H1 (cell line): ENCODE data around the gene ZNF154. TPM values are rescaled to one million over a fixed set of nuclear protein-coding genes. Genes with fewer than 3 reads are reported as not detected.

Experiments used
- CTCF ChIA-PET: fragments of 300-600 bp; sonication (Branson Sonifier 250); formaldehyde crosslinking; loops from one replicate; lab custom pipeline; 2021; ENCODE audit not compliant: partially characterized antibody; lab: Charles Lee
- POLR2A ChIA-PET: fragments of 300-600 bp; sonication (Branson Sonifier 250); formaldehyde crosslinking; loops from one replicate; lab custom pipeline; 2021; ENCODE audit warnings: inconsistent platforms; ENCODE audit not compliant: partially characterized antibody; lab: Charles Lee
- DNase-seq, 2 experiments: peaks; one replicate each; pipeline versions ENCODE4 v3.0.0 to v3.0.0-alpha.2; 2010 to 2022; ENCODE audit warnings: low spot score in 2 of 2, low read depth in 1 of 2, mixed read lengths in 1 of 2
- FAIRE-seq: peaks from 2 replicates; lab custom pipeline; 2011; peaks lifted over from hg19 to GRCh38; lab: Jason Lieb, UNC
- H2AFZ ChIP-seq: 2 replicates; pipeline ENCODE4 v1.8.1; 2012; ENCODE audit warnings: low read length, inconsistent platforms
- H2AK5ac ChIP-seq: 2 replicates; pipeline ENCODE4 v1.6.1; 2013; ENCODE audit warnings: low read depth, low read length
- H2BK120ac ChIP-seq: replicated peaks from 2 replicates; pipeline ENCODE3; 2013; ENCODE audit warnings: low read depth, low read length, inconsistent platforms
- H2BK12ac ChIP-seq: 2 replicates; pipeline ENCODE4 v1.6.1; 2013; ENCODE audit warnings: low read depth, low read length
- H2BK15ac ChIP-seq: 2 replicates; pipeline ENCODE4 v1.6.1; 2013; ENCODE audit warnings: low read length
- H2BK20ac ChIP-seq: 2 replicates; pipeline ENCODE4 v1.6.1; 2013; ENCODE audit warnings: low read length
- H2BK5ac ChIP-seq: 2 replicates; pipeline ENCODE4 v1.6.1; 2013; ENCODE audit warnings: low read depth, low read length
- H3K14ac ChIP-seq: 2 replicates; pipeline ENCODE4 v1.6.1; 2013; ENCODE audit warnings: inconsistent platforms; ENCODE audit not compliant: insufficient read length
- H3K18ac ChIP-seq: 2 replicates; pipeline ENCODE4 v1.6.1; 2013; ENCODE audit warnings: low read length; ENCODE audit errors: extremely low read depth
- H3K23ac ChIP-seq: 2 replicates; pipeline ENCODE4 v1.6.1; 2013; ENCODE audit warnings: inconsistent platforms; ENCODE audit not compliant: insufficient read length
- H3K23me2 ChIP-seq: 2 replicates; pipeline ENCODE4 v1.6.1; 2013; ENCODE audit warnings: low read depth, low read length
- H3K27ac ChIP-seq: 2 replicates; pipeline ENCODE4 v1.6.1; 2011; ENCODE audit warnings: low read depth, low read length, inconsistent platforms
- H3K27me3 ChIP-seq, 4 experiments: replicated peaks in 1 of 4; 1 replicate in 1 of 4; 2 replicates in 3 of 4; pipeline versions ENCODE4 v1.6.1 to v1.8.1; 2011 to 2013; ENCODE audit warnings: low read length in 3 of 4, mild to moderate bottlenecking in 3 of 4, inconsistent platforms in 2 of 4, mixed read lengths in 2 of 4, moderate library complexity in 1 of 4; ENCODE audit not compliant: control insufficient read depth in 3 of 4, insufficient read depth in 3 of 4; ENCODE audit errors: extremely low read depth in 1 of 4
- H3K36me3 ChIP-seq, 4 experiments: 2 replicates each; pipeline versions ENCODE4 v1.6.1 to v1.8.1; 2011 to 2013; ENCODE audit warnings: mild to moderate bottlenecking in 4 of 4, low read length in 3 of 4, moderate library complexity in 2 of 4, control low read depth in 1 of 4, inconsistent platforms in 1 of 4; ENCODE audit not compliant: insufficient read depth in 4 of 4, control insufficient read depth in 2 of 4
- H3K4ac ChIP-seq: replicated peaks from 2 replicates; pipeline ENCODE3; 2013; ENCODE audit warnings: low read length, low read depth, mixed read lengths, inconsistent platforms; ENCODE audit not compliant: insufficient read length
- H3K4me1 ChIP-seq, 4 experiments: replicated peaks in 1 of 4; 1 replicate in 1 of 4; 2 replicates in 3 of 4; pipeline versions ENCODE4 v1.6.1 to v1.8.1; 2011 to 2013; ENCODE audit warnings: low read length in 3 of 4, inconsistent platforms in 2 of 4, mixed read lengths in 1 of 4; ENCODE audit not compliant: insufficient read depth in 4 of 4, control insufficient read depth in 3 of 4
- H3K4me2 ChIP-seq, 2 experiments: 2 replicates each; pipeline versions ENCODE4 v1.6.1 to v1.8.1; 2011 to 2013; ENCODE audit warnings: low read depth in 2 of 2, low read length in 2 of 2, control low read depth in 1 of 2, inconsistent platforms in 1 of 2, mild to moderate bottlenecking in 1 of 2; ENCODE audit not compliant: insufficient read depth in 1 of 2
- H3K4me3 ChIP-seq, 4 experiments: fragments of 200-600, 300-600 bp in 1 of 4; sonication (generic), shearing (Covaris generic), sonication (Bioruptor Twin) in 1 of 4; 2 replicates each; pipeline versions ENCODE4 v1.5.1 to v1.8.1; 2011 to 2016; ENCODE audit warnings: low read length in 4 of 4, low read depth in 3 of 4, control low read depth in 2 of 4, inconsistent platforms in 2 of 4, mild to moderate bottlenecking in 2 of 4, mixed read lengths in 1 of 4, moderate library complexity in 1 of 4; ENCODE audit not compliant: insufficient read depth in 2 of 4; ENCODE audit errors: extremely low read depth in 1 of 4
- H3K56ac ChIP-seq: replicated peaks from 2 replicates; pipeline ENCODE3; 2013; ENCODE audit warnings: low read depth, mild to moderate bottlenecking, mixed read lengths, low read length, inconsistent platforms; ENCODE audit not compliant: insufficient read length
- H3K79me1 ChIP-seq: 2 replicates; pipeline ENCODE4 v1.6.1; 2013; ENCODE audit warnings: low read depth, low read length, control low read depth
- H3K79me2 ChIP-seq, 2 experiments: 2 replicates each; pipeline versions ENCODE4 v1.6.1 to v1.8.1; 2012 to 2013; ENCODE audit warnings: low read length in 2 of 2, mild to moderate bottlenecking in 2 of 2, inconsistent platforms in 1 of 2; ENCODE audit not compliant: insufficient read depth in 2 of 2, control insufficient read depth in 1 of 2
- H3K9ac ChIP-seq, 4 experiments: replicated peaks in 1 of 4; 1 replicate in 1 of 4; 2 replicates in 3 of 4; pipeline versions ENCODE4 v1.6.1 to v1.8.1; 2011 to 2013; ENCODE audit warnings: low read depth in 3 of 4, low read length in 3 of 4, control low read depth in 2 of 4, mild to moderate bottlenecking in 2 of 4, moderate library complexity in 2 of 4, inconsistent platforms in 1 of 4; ENCODE audit errors: extremely low read depth in 1 of 4
- H3K9me3 ChIP-seq, 2 experiments: 2 replicates each; pipeline versions ENCODE4 v1.6.1 to v1.8.1; 2012 to 2013; ENCODE audit warnings: mild to moderate bottlenecking in 2 of 2, moderate library complexity in 2 of 2, control low read depth in 1 of 2, inconsistent platforms in 1 of 2, low read depth in 1 of 2, low read length in 1 of 2, mixed read lengths in 1 of 2; ENCODE audit not compliant: insufficient read depth in 2 of 2
- H4K20me1 ChIP-seq, 2 experiments: replicated peaks in 1 of 2; 2 replicates each; pipeline versions ENCODE3 to v1.8.1; 2011 to 2013; ENCODE audit warnings: inconsistent platforms in 2 of 2, low read length in 2 of 2, mild to moderate bottlenecking in 1 of 2; ENCODE audit not compliant: insufficient read depth in 2 of 2, control insufficient read depth in 1 of 2
- H4K5ac ChIP-seq: 2 replicates; pipeline ENCODE4 v1.6.1; 2013; ENCODE audit warnings: low read length, low read depth, mixed read lengths, inconsistent platforms; ENCODE audit not compliant: insufficient read length
- H4K8ac ChIP-seq: 2 replicates; pipeline ENCODE4 v1.8.0; 2013; ENCODE audit warnings: mild to moderate bottlenecking, moderate library complexity, low read length, inconsistent platforms; ENCODE audit not compliant: insufficient read depth; ENCODE audit errors: extremely low read depth
- H4K91ac ChIP-seq: replicated peaks from 2 replicates; pipeline ENCODE3; 2013; ENCODE audit warnings: low read length, mixed read lengths, inconsistent platforms; ENCODE audit not compliant: insufficient read length
- CBX8 ChIP-seq: fragments of 300-800, 300-1000 bp; sonication (generic); IDR thresholded peaks from 2 replicates; pipeline ENCODE4 v1.7.1; 2016; ENCODE audit warnings: low read depth, low read length, borderline replicate concordance
- CHD1 ChIP-seq: IDR thresholded peaks from 2 replicates; pipeline ENCODE4 v1.6.1; 2012; ENCODE audit warnings: low read depth, low read length, improper control_type of control experiment
- CREB1 ChIP-seq: IDR thresholded peaks from 2 replicates; pipeline ENCODE4 v1.6.1; 2012; ENCODE audit warnings: inconsistent platforms
- EP300 ChIP-seq, 2 experiments: IDR thresholded peaks; 1 replicate in 1 of 2; 2 replicates in 1 of 2; pipeline ENCODE4 v1.6.1; 2011 to 2012; ENCODE audit warnings: low read depth in 2 of 2, low read length in 2 of 2, mild to moderate bottlenecking in 2 of 2, borderline replicate concordance in 1 of 2, inconsistent platforms in 1 of 2, moderate library complexity in 1 of 2
- FOSL1 ChIP-seq: IDR thresholded peaks from 2 replicates; pipeline ENCODE4 v1.6.1; 2011; ENCODE audit warnings: mild to moderate bottlenecking, low read depth, low read length, moderate library complexity; ENCODE audit not compliant: insufficient read depth
- HDAC2 ChIP-seq, 2 experiments: fragments of 300-600 bp in 1 of 2; sonication (generic) in 1 of 2; IDR thresholded peaks; 2 replicates each; pipeline ENCODE4 v1.6.1; 2011 to 2012; ENCODE audit warnings: low read depth in 2 of 2, low read length in 2 of 2, mild to moderate bottlenecking in 2 of 2, moderate library complexity in 2 of 2, borderline replicate concordance in 1 of 2, inconsistent platforms in 1 of 2
- RAD21 ChIP-seq, 2 experiments: IDR thresholded peaks in 1 of 2; conservative IDR thresholded peaks in 1 of 2; 2 replicates each; pipeline ENCODE4 v1.6.1; 2011; ENCODE audit warnings: low read depth in 2 of 2, low read length in 2 of 2, improper control_type of control experiment in 1 of 2, inconsistent platforms in 1 of 2, mild to moderate bottlenecking in 1 of 2, moderate library complexity in 1 of 2
- SAP30 ChIP-seq: fragments of 300-600 bp; sonication (generic); IDR thresholded peaks from 2 replicates; pipeline ENCODE4 v1.7.1; 2012; ENCODE audit warnings: low read length, moderate library complexity, mild to moderate bottlenecking, inconsistent platforms; ENCODE audit not compliant: insufficient read depth, insufficient replicate concordance
- WGBS, 2 experiments: shearing (Covaris generic) in 1 of 2; methylation state at CpG; one replicate each; pipeline versions ENCODE4 v1.1.6 to v1.1.7; 2013 to 2015; ENCODE audit warnings: low lambda C conversion rate in 2 of 2, mixed read lengths in 2 of 2, inconsistent platforms in 1 of 2, low coverage in 1 of 2, missing lambda C conversion rate in 1 of 2; ENCODE audit not compliant: insufficient replicate concordance in 2 of 2, insufficient coverage in 1 of 2, insufficient read length in 1 of 2; ENCODE audit errors: extremely low coverage in 1 of 2, missing lambda C conversion rate in 1 of 2; 5-methylcytosine and 5-hydroxymethylcytosine counted together
- polyA plus RNA-seq, 7 experiments: library from polyadenylated mRNA; depleted of rRNA in 3 of 7; stranded (reverse) in 5 of 7; unstranded in 2 of 7; fragments of >200 nt in 5 of 7; fragments of 200-250 nt in 2 of 7; gene quantifications; 1 replicate in 5 of 7; 2 replicates in 1 of 7; 4 replicates in 1 of 7; pipeline versions ENCODE4 v1.2.1 to v1.2.3, GENCODE V29; 2011 to 2013; ENCODE audit warnings: missing spikeins in 2 of 7, mixed read lengths in 2 of 7
- total RNA-seq: library from RNA; stranded (reverse); fragmentation: NEBNext Ultra II Directional; extraction: Animal tissue kit (Norgen Biotek cat#: 25700); gene quantifications from 2 replicates; pipeline ENCODE4 v1.2.1, GENCODE V29; 2021
- TF ChIP-seq, protein P1 (sequence below): IDR thresholded peaks from 2 replicates; pipeline ENCODE4 v1.6.1; 2012; ENCODE audit warnings: inconsistent platforms
- TF ChIP-seq, protein P2 (sequence below), 3 experiments: IDR thresholded peaks; 1 replicate in 2 of 3; 2 replicates in 1 of 3; pipeline versions ENCODE4 v1.5.1 to v1.6.1; 2011; ENCODE audit warnings: low read length in 3 of 3, mild to moderate bottlenecking in 3 of 3, inconsistent platforms in 2 of 3, low read depth in 1 of 3, moderate library complexity in 1 of 3; ENCODE audit not compliant: insufficient read depth in 1 of 3; ENCODE audit errors: control extremely low read depth in 1 of 3

ZNF154 gene
- total and polyA plus RNA-seq, 2 of the 8 experiments (the other 6 are each of a cell fraction or from before 2014, with no cell fraction given) = 5.3 to 11.6 TPM

DNA sequence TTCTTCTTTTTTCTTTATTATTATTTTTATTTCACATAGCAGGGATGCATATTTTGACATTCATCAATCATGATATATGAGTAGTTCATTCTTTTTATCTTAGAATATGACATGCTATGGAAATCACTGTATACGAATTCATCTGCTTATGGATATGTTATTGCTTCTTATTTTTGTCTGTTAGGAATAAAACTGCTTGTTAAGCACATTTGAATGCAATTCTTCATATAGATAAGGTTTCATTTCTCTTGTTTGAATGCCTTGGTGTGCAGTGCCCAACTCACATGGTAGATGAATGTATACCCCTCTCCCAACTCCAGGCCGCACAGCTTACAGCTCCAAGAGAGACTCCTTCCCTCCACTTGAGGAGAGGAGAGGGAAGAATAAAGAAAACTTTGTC, 48.9 kb upstream of the ZNF154 start:
- peaks cover 28 to 66% (median 48%) of the 10 kb centered on the region in 4 experiments for H3K36me3 ChIP-seq
- H3K18ac ChIP-seq = no peak overlapping the region
- FAIRE-seq (no peak), DNase-seq (no peak)
- H2BK120ac ChIP-seq = no peak overlapping the region
- no peaks in the 10 kb centered on the region for H3K9me3 ChIP-seq
- ChIA-PET POLR2A (interaction anchor here (0.6 to 2.2 kb wide), 5 partner anchors 11 to 48 kb away, joined by 3 to 10 read pairs (median 4); partner anchors contain the start of genes ZNF586 and ZNF776), CTCF (no interaction called here)
- no peak overlapping the region for H3K27ac ChIP-seq
- H4K91ac ChIP-seq = no peak overlapping the region
- no peak overlapping the region for H3K9ac ChIP-seq
- no peak overlapping the region for H2BK12ac ChIP-seq
- H3K4ac ChIP-seq = no peak overlapping the region
- H4K8ac ChIP-seq = no peak overlapping the region
- no peak overlapping the region for H3K23ac ChIP-seq
- no peaks in the 10 kb centered on the region for H3K27me3 ChIP-seq
- no peak overlapping the region for H2AK5ac ChIP-seq
- H3K79me2 ChIP-seq = no peaks in the 10 kb centered on the region
- H2BK20ac ChIP-seq = no peak overlapping the region
- no peak overlapping the region for H2BK5ac ChIP-seq
- H4K20me1 ChIP-seq = peaks cover 0 to 12% of the 10 kb centered on the region in 2 experiments
- H2AFZ ChIP-seq = no peak overlapping the region
- H3K79me1 ChIP-seq = no peaks in the 10 kb centered on the region
- no peak overlapping the region for H3K56ac ChIP-seq
- H2BK15ac ChIP-seq = no peak overlapping the region
- H3K23me2 ChIP-seq = no peaks in the 10 kb centered on the region
- H3K4me2 ChIP-seq = no peak overlapping the region
- H3K4me3 ChIP-seq = no peak overlapping the region
- H3K4me1 ChIP-seq = no peaks in the 10 kb centered on the region
- 94% methylated on average over 2 of the region's 2 CpGs; no CpG with 5 or more reads in 1 of the 2 experiments for WGBS, 2 experiments
- H3K14ac ChIP-seq = no peak overlapping the region
- no peak overlapping the region for H4K5ac ChIP-seq
- TF ChIP-seq CHD1 = no peak
- no peak for TF ChIP-seq HDAC2 (IDR thresholded peaks at IDR 0.05; ENCODE audit: borderline replicate concordance in 1 of 2, low read depth in 2 of 2, low read length in 2 of 2)
- no peak for TF ChIP-seq EP300 (IDR thresholded peaks at IDR 0.05; ENCODE audit: borderline replicate concordance in 1 of 2, low read depth in 2 of 2, low read length in 2 of 2)
- TF ChIP-seq, protein P1, sequence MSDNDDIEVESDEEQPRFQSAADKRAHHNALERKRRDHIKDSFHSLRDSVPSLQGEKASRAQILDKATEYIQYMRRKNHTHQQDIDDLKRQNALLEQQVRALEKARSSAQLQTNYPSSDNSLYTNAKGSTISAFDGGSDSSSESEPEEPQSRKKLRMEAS = no peak
- TF ChIP-seq CBX8 = no peak
- TF ChIP-seq FOSL1 = no peak
- TF ChIP-seq SAP30 = no peak
- TF ChIP-seq CREB1 = no peak
- no peak for TF ChIP-seq RAD21 (IDR thresholded peaks at IDR 0.05 in 1 of 2, conservative IDR thresholded peaks at IDR 0.05 in 1 of 2; ENCODE audit: low read depth in 2 of 2, low read length in 2 of 2)
- TF ChIP-seq, protein P2, sequence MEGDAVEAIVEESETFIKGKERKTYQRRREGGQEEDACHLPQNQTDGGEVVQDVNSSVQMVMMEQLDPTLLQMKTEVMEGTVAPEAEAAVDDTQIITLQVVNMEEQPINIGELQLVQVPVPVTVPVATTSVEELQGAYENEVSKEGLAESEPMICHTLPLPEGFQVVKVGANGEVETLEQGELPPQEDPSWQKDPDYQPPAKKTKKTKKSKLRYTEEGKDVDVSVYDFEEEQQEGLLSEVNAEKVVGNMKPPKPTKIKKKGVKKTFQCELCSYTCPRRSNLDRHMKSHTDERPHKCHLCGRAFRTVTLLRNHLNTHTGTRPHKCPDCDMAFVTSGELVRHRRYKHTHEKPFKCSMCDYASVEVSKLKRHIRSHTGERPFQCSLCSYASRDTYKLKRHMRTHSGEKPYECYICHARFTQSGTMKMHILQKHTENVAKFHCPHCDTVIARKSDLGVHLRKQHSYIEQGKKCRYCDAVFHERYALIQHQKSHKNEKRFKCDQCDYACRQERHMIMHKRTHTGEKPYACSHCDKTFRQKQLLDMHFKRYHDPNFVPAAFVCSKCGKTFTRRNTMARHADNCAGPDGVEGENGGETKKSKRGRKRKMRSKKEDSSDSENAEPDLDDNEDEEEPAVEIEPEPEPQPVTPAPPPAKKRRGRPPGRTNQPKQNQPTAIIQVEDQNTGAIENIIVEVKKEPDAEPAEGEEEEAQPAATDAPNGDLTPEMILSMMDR (IDR thresholded peaks at IDR 0.05; ENCODE audit: control extremely low read depth in 1 of 3, insufficient read depth in 1 of 3, low read depth in 1 of 3, low read length in 3 of 3) = no peak
